ENCODE results near the gene PODXL2. TPM values are rescaled to one million over a fixed set of nuclear protein-coding genes. Genes with fewer than 3 reads are reported as not detected.

PODXL2 gene
- total RNA-seq, 2 experiments from 2014 or later = 0.95 to 1.1 TPM

DNA sequence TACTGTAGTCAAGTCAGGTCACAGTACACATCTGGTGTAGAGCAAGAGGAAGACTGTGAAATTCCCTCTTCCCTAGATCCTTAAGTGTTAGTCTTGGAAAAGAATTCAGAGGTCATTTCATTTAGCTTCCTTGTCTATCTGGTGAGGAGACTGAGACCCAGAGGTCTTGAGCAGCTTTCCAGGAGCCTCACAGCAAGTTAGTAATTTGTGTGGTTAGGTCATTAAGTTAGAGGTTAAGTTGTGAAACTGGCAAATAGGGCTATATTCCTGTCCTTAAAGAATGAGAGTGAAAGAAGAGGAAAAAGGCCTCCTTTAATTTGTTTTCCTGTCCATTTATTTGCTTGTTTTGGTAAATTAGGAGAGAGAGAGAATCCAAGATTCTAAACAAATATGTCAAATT is 9.0 kb downstream of the PODXL2 start:
- ChIA-PET CTCF (interaction anchor here (1.3 to 3.1 kb wide), 5 partner anchors 11 to 90 kb away, joined by 3 to 18 read pairs (median 5); partner anchors contain the start of gene TPRA1), POLR2A (interaction anchor here (0.6 to 2.8 kb wide), 7 partner anchors 8 to 417 kb away, joined by 3 to 11 read pairs (median 3); partner anchors contain the start of genes ABTB1 and TPRA1)
- peak overlapping the region; percentile 5 for H3K27ac Mint-ChIP-seq
- peaks cover 21% of the 10 kb centered on the region for H3K4me1 Mint-ChIP-seq
- peaks cover 4% of the 10 kb centered on the region for H3K27me3 Mint-ChIP-seq
- no peaks in the 10 kb centered on the region for H3K9me3 Mint-ChIP-seq
- no peaks in the 10 kb centered on the region for H3K36me3 Mint-ChIP-seq (ENCODE audit: low read depth)
- H3K4me3 Mint-ChIP-seq = no peak overlapping the region
- no peak for DNase-seq

- Mint-ChIP-seq H3K36me3 (ENCODE audit: low read depth) (no peaks in the 10 kb centered on the region), H3K27ac (no peak overlapping the region), H3K9me3 (no peaks in the 10 kb centered on the region), H3K4me3 (no peak overlapping the region), H3K4me1 (peaks cover 21% of the 10 kb centered on the region), H3K27me3 (no peaks in the 10 kb centered on the region)
- POLR2A ChIA-PET = interaction anchor here (1.3 to 2.0 kb wide), 2 partner anchors 33 to 41 kb away, joined by 5 to 9 read pairs; partner anchors contain the start of genes ABTB1 and MCM2
- DNase-seq = no peak
- CTCF ChIA-PET = interaction anchor here (1.3 kb wide), 1 partner anchor 42 kb away, joined by 4 read pairs; no protein-coding TSS in a partner anchor
These were observed 10.4 kb downstream of the PODXL2 start for GRCh38 chr3:127639173-127640041.

- DNase-seq = no peak
- ChIA-PET POLR2A (interaction anchor here (1.3 to 2.0 kb wide), 2 partner anchors 33 to 41 kb away, joined by 5 to 9 read pairs; partner anchors contain the start of genes ABTB1 and MCM2), CTCF (interaction anchor here (1.3 kb wide), 1 partner anchor 42 kb away, joined by 4 read pairs; no protein-coding TSS in a partner anchor)
- Mint-ChIP-seq H3K27ac (no peak overlapping the region), H3K4me3 (no peak overlapping the region), H3K27me3 (no peaks in the 10 kb centered on the region), H3K4me1 (peaks cover 21% of the 10 kb centered on the region), H3K36me3 (ENCODE audit: low read depth) (no peaks in the 10 kb centered on the region), H3K9me3 (no peaks in the 10 kb centered on the region)
These were observed 11.0 kb downstream of the PODXL2 start for GRCh38 chr3:127640042-127640355.

- H3K4me3 Mint-ChIP-seq = no peak overlapping the region
- H3K27me3 Mint-ChIP-seq = no peaks in the 10 kb centered on the region
- H3K9me3 Mint-ChIP-seq = no peaks in the 10 kb centered on the region
- no peaks in the 10 kb centered on the region for H3K36me3 Mint-ChIP-seq (ENCODE audit: low read depth)
- H3K27ac Mint-ChIP-seq = no peak overlapping the region
- H3K4me1 Mint-ChIP-seq = no peaks in the 10 kb centered on the region
- no peak for DNase-seq
- POLR2A ChIA-PET = no interaction called here
- CTCF ChIA-PET = interaction anchor here (1.0 to 1.3 kb wide), 3 partner anchors 10 to 50 kb away, joined by 3 read pairs; no protein-coding TSS in a partner anchor
These were observed 15.8 kb downstream of the PODXL2 start for GRCh38 chr3:127644641-127645370.

GRCh38 chr3:127645371-127646015 is 16.5 kb downstream of the PODXL2 start:
- Mint-ChIP-seq H3K4me3 (no peak overlapping the region), H3K9me3 (no peaks in the 10 kb centered on the region), H3K36me3 (ENCODE audit: low read depth) (no peaks in the 10 kb centered on the region), H3K27me3 (no peaks in the 10 kb centered on the region), H3K4me1 (no peaks in the 10 kb centered on the region), H3K27ac (no peak overlapping the region)
- DNase-seq = no peak
- POLR2A ChIA-PET = interaction anchor here (1.2 kb wide), 1 partner anchor 8 kb away, joined by 3 read pairs; no protein-coding TSS in a partner anchor
- CTCF ChIA-PET = interaction anchor here (1.0 to 1.3 kb wide), 3 partner anchors 10 to 50 kb away, joined by 3 read pairs; no protein-coding TSS in a partner anchor

DNA sequence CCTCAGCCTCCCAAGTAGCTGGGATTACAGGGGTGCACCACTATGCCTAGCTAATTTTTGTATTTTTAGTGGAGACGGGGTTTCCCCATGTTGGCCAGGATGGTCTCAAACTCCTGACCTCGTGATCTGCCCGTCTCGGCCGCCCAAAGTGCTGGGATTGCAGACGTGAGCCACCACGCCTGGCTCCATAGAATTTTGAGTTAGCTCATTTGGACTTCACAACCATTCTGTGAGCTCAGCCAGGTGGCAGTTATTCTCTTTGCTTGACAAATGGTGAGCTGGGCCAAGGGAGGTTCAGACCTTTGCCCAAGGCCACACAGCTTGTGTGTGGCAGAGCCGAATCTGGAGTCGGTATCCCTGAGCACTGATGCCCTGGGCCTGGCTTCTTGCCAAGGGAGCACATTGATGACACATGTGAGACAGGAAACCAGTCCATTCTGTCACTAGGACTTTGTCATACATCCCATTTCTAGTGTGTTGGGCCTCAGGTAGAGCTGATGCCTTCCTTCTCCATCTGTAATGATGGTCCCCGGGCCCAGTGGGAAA is 17.6 kb downstream of the PODXL2 start:
- Mint-ChIP-seq H3K4me1 (no peaks in the 10 kb centered on the region), H3K27me3 (no peaks in the 10 kb centered on the region), H3K36me3 (ENCODE audit: low read depth) (no peaks in the 10 kb centered on the region), H3K4me3 (no peak overlapping the region), H3K9me3 (no peaks in the 10 kb centered on the region), H3K27ac (no peak overlapping the region)
- ChIA-PET POLR2A (interaction anchor here (1.2 kb wide), 1 partner anchor 9 kb away, joined by 3 read pairs; no protein-coding TSS in a partner anchor), CTCF (interaction anchor here (1.3 kb wide), 1 partner anchor 10 kb away, joined by 4 read pairs; no protein-coding TSS in a partner anchor)
- no peak for DNase-seq

DNA sequence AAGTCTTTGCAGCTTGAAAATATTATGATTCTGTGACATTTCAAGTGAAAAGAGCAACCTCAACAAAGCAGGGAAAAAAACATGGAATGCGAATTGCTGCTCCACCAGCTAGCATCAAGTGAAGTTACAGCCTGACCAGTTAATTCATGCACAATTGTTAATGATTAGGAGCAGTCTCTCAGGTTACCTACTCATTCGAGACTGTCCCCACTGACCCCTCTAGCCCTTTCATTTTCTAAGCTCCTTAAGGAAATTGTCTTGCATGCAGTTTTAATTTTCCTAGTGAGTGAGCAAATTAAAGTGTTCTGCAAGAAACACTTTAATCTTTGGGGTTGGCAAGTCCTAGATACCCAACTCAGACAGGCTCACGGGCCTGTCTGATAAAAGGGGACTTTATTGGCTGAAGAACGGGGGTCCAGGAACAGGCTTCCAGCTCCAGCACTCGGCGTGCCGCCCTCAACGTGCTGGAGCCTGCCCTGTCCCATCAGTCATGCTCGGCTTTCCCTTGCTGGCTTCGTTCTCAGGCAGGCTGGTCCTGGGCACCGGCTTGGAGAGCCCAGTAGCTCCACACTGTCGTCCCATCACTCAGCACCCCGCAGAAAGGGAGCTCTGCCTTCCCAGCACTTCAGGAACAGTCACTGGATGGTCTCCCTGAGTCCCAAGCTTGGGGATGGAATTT is 18.3 kb downstream of the PODXL2 start:
- DNase-seq = no peak
- no peaks in the 10 kb centered on the region for H3K4me1 Mint-ChIP-seq
- no peaks in the 10 kb centered on the region for H3K27me3 Mint-ChIP-seq
- H3K36me3 Mint-ChIP-seq (ENCODE audit: low read depth) = no peaks in the 10 kb centered on the region
- no peaks in the 10 kb centered on the region for H3K9me3 Mint-ChIP-seq
- ChIA-PET CTCF (interaction anchor here (1.2 to 1.3 kb wide), 2 partner anchors 10 to 42 kb away, joined by 3 to 4 read pairs; no protein-coding TSS in a partner anchor), POLR2A (interaction anchor here (1.1 to 1.2 kb wide), 2 partner anchors 9 to 25 kb away, joined by 3 read pairs; no protein-coding TSS in a partner anchor)
- no peak overlapping the region for H3K4me3 Mint-ChIP-seq
- H3K27ac Mint-ChIP-seq = no peak overlapping the region

DNA sequence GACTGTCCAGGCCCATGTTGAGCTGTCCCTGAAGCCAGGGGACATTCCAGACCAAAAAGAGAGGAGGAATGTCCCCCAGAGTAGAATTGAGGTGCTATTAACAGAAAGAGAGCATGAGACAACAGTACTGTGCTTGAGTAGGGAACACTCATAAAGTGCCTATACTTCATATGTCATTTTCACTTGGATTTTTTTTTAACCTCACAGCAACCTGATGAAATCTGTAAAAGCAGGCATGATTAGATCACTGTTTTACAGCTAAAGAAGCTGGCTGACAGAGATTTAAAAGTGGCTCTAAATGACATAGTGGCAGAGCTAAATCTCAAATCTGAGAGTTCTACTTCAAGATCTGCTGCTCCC is 18.8 kb downstream of the PODXL2 start:
- ChIA-PET POLR2A (interaction anchor here (1.1 to 1.2 kb wide), 2 partner anchors 10 to 24 kb away, joined by 3 read pairs; no protein-coding TSS in a partner anchor), CTCF (interaction anchor here (1.2 to 1.3 kb wide), 2 partner anchors 9 to 42 kb away, joined by 3 to 4 read pairs; no protein-coding TSS in a partner anchor)
- no peak overlapping the region for H3K27ac Mint-ChIP-seq

GRCh38 chr3:127650236-127650635 is 21.3 kb downstream of the PODXL2 start:
- no peaks in the 10 kb centered on the region for H3K9me3 Mint-ChIP-seq
- CTCF ChIA-PET = interaction anchor here (1.0 to 3.3 kb wide), 2 partner anchors 45 to 75 kb away, joined by 5 to 19 read pairs; no protein-coding TSS in a partner anchor
- POLR2A ChIA-PET = no interaction called here
- no peaks in the 10 kb centered on the region for H3K36me3 Mint-ChIP-seq (ENCODE audit: low read depth)
- no peak for DNase-seq
- H3K27ac Mint-ChIP-seq = no peak overlapping the region
- no peaks in the 10 kb centered on the region for H3K4me1 Mint-ChIP-seq
- no peak overlapping the region for H3K4me3 Mint-ChIP-seq
- peaks cover 3% of the 10 kb centered on the region for H3K27me3 Mint-ChIP-seq

More for the DNA sequence above, 18.8 kb downstream of the PODXL2 start:
- H3K9me3 Mint-ChIP-seq = no peaks in the 10 kb centered on the region
- no peaks in the 10 kb centered on the region for H3K27me3 Mint-ChIP-seq
- H3K4me3 Mint-ChIP-seq = no peak overlapping the region
- H3K36me3 Mint-ChIP-seq (ENCODE audit: low read depth) = no peaks in the 10 kb centered on the region
- no peaks in the 10 kb centered on the region for H3K4me1 Mint-ChIP-seq
- DNase-seq = no peak

DNA sequence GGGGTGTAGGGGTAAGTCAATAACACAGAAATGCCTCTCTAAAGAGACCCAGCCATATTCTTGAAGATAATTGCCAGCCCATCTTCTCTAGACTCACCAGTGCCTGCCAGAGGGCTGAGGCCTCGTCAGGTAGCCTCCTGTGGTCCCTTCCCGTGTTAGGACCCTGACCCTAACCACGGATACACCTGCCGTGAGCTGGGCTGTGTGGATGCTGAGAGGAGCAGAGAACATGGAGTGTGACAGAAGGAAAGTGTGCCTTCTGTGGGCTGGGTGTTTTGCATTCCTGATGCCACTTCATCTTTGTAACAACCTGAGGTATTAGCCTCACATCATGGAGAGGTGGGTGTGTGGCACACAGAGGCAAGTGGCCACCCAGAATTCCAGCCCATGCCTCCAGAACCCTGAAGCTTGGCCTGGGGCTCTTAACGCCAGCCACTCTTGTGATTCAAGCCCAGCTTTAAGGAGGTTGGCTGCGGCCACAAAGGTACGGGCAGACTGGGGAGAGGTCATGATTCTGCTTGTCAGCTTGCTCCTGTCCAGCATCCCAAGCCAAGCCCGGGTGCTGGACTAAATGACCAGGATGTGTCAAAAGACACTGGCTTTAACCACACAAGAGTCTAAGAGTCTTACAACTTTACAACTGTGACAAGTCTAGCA is 22.7 kb downstream of the PODXL2 start:
- H3K4me3 Mint-ChIP-seq = no peak overlapping the region
- CTCF ChIA-PET = interaction anchor here (0.6 to 3.3 kb wide), 2 partner anchors 43 to 394 kb away, joined by 3 to 19 read pairs; no protein-coding TSS in a partner anchor
- POLR2A ChIA-PET = no interaction called here
- DNase-seq = no peak
- H3K27ac Mint-ChIP-seq = no peak overlapping the region
- H3K4me1 Mint-ChIP-seq = no peaks in the 10 kb centered on the region
- H3K36me3 Mint-ChIP-seq (ENCODE audit: low read depth) = no peaks in the 10 kb centered on the region
- peaks cover 3% of the 10 kb centered on the region for H3K27me3 Mint-ChIP-seq
- H3K9me3 Mint-ChIP-seq = no peaks in the 10 kb centered on the region

- POLR2A ChIA-PET = interaction anchor here (0.8 kb wide), 1 partner anchor 20 kb away, joined by 3 read pairs; the partner anchor contains the start of gene ABTB1
These were observed 23.4 kb downstream of the PODXL2 start for GRCh38 chr3:127652246-127652995.

More at GRCh38 chr3:127652246-127652995, 23.4 kb downstream of the PODXL2 start:
- Mint-ChIP-seq H3K27ac (no peak overlapping the region), H3K4me3 (no peak overlapping the region), H3K27me3 (peaks cover 3% of the 10 kb centered on the region), H3K9me3 (no peaks in the 10 kb centered on the region), H3K36me3 (ENCODE audit: low read depth) (no peaks in the 10 kb centered on the region), H3K4me1 (no peaks in the 10 kb centered on the region)
- DNase-seq = no peak
- CTCF ChIA-PET = interaction anchor here (0.8 to 3.3 kb wide), 4 partner anchors 10 to 319 kb away, joined by 3 to 19 read pairs (median 4); no protein-coding TSS in a partner anchor
